8988T (cell line): ENCODE results near the gene CLBA1.
"Not testable (repeated sequence)": the region's sequence is repeated elsewhere in the genome, so short reads cannot be mapped to it uniquely, and the experiment has no call there.

Source experiments
- DNase-seq: peaks from one replicate; pipeline ENCODE4 v3.0.0; 2011

The CLBA1 gene

DNA sequence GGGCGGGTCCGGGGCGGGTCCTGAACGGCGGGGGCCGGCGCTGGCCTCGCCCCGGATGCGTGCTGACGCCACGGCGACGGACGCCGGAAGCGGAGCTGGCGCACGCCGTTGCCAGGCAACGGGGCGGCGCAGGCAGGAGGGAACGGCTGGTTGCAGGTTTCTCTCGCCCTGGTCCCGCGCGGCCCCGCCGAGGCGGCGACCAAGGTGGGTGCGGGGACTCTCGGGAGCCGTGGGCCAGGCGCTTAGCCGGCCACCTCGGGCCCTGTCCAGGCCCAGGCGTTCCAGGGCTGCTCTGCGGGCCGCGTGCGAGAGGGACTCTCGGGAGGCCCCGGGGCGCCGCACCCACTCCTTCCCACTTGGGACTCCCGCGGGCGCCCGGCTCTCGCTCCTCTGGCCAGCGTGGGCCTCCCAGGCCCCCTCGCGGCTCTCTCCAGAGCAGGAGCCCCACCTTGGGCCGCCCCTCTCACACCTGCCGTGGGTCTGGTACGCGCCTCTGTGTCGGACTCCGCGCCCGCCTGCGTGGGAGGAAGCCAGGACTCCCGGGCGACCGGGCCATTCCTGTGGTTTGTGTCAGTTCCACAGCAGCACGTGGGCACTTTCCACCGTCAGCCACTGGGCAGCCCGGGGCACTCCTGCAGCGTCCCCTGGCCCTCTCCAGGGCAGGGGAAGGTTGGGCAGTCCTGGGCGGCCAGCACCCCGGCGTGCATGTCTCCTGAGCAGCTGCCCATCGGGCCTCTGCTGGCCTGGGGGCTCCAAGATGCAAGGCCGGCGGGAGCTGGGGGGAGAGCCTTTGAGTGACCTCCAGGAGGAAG, at the start of gene CLBA1:
TSS of gene CLBA1 (plus strand) at position 114 of the 812 bp plus-strand sequence. CDS start at position 758, 644 bp downstream.
- peak; percentile 98 for DNase-seq

- DNase-seq, result no peak
Observed at GRCh38 chr14:104935955-104936354, 49.6 kb upstream of the CLBA1 start.

GRCh38 chr14:104936361-104937155, 49.0 kb upstream of the CLBA1 start:
- no peak for DNase-seq

GRCh38 chr14:104937161-104937560, 48.4 kb upstream of the CLBA1 start:
- no peak for DNase-seq

DNA sequence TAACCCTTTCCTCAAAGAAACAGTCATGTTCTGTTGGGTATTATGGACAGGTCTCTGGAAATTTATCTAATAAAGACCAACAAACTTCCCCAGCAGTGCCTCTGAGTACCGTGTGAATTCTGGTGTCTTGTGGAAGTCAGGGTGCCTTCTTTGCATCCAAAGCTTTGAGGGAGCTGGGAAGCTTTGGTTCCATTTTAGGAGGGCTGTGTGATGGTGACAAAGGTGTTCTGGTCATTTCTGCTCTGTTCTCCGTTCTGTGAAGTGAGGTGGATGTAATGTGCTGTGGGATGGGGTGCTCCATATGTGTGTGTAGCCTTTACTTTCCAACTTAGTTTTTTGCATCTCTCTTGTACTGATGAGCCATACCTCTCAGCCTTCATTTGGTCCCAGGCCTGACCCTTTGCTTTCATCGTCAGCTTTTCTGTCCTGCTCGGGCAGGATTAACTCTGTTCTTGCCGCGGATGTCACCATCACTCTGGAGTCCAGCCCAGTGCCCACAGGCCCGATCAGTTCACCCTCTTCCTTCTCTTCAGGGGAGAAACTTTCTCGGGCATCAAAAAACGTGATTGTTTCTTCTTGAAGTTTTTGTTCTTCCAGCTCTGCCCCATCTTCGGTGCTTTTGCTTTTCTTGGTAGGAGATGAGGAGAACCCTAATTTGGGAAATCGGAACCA, 47.8 kb upstream of the CLBA1 start:
- no peak for DNase-seq

DNA sequence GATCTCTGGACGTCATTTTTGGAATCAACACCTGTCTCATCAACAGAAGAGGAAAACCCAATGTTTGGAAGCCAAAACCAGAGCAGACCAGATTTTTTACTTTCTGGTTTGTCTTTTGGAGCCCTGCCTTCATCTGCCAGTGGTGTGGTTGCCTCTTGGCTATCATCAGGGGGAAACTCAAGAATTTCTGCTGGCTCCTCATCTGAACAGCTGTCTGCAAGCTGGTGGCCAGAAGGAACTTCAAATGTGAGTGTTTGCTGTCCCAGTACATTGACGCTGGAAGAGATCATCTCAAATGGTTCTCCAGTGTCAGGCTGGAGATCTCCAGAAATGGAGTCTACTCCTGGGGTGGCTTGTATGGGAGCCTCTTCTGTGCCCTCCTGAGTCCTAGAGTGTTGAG, 47.2 kb upstream of the CLBA1 start:
- no peak for DNase-seq

DNA sequence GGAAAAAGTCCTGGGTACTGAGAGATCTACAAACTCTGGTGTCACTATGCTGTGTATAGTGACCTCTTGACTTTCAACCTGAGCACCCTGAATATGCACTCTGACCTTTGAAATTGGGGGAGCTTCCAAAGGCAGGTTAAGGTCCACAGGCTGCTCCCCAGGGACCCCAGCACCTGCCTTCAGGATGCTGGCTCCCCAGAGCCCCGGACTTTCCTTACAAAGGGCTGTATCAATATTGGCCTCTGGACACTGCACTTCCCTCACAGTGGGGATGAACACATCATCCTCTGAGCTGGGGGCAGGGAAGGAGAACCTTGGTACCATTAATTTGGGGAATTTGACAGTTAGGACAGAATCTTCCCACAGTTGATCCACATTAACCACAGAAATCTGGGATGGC, 46.6 kb upstream of the CLBA1 start:
- DNase-seq, result no peak

DNA sequence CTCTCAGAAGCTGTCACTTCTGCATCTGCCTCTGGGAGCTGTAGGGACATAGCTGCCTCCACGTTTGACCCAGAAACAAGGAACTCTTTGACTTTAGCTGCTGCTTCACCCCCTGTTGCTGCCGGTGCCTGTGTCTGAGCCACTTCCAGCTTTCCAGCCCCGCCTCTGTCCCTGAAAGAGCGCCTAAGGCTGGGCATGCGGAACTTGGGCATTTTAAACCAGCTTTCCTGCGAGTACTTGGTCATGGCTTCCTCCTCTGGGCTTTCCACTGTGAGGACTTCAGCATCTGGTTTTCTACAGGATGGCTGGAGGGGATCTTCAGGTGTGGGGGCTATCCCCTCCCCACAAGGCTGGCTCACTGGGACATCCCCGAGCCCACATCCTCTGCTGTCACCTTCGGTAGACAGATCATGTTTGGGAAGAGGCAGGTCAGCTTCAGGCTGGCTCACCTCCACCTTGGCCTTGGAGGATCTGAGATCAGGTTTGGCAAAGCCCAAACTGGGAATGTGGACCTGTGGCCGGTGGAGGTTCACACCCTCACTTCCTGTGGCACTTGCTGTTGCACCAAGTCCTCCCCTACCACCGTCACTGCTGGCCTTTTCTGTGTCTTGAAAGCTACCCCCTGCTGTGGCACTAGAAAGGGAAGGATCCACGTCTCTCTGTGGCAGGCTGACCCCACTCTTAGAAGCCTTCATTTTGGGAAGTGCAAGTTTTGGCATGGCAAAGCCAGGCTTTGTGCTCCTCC, 45.8 kb upstream of the CLBA1 start:
- DNase-seq, result no peak

DNA sequence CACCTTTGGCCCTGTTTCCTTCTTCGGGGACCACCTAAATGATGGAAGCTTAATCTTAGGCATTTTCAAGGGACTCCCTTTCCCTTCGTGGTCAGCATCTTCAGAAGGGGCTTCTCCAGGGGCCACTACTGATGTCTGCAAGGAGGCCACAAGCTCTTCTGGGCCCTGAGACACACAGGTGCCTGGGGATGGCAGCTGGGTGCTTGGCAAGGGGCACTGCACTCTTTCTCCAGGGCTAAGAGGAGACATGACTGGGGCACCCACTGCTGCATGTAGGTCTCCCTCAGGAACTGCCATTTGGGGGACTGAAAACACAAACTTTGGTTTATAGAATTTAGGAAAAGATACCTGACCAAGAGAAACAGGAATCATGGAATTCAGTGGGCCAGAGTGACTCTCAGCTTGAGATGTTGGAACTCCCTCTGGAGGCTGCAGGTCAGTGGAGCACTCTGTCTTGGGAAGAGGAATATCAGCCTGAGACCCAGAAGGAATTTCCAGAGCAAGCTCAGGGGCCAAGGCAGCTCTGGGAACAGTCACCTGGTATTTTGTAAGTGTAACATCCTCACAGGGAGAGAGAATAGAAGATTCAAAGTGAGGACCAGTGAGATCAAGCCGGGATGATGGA, 45.0 kb upstream of the CLBA1 start:
- no peak for DNase-seq

- DNase-seq, result no peak
Observed at GRCh38 chr14:104941508-104942365, 43.9 kb upstream of the CLBA1 start.

DNA sequence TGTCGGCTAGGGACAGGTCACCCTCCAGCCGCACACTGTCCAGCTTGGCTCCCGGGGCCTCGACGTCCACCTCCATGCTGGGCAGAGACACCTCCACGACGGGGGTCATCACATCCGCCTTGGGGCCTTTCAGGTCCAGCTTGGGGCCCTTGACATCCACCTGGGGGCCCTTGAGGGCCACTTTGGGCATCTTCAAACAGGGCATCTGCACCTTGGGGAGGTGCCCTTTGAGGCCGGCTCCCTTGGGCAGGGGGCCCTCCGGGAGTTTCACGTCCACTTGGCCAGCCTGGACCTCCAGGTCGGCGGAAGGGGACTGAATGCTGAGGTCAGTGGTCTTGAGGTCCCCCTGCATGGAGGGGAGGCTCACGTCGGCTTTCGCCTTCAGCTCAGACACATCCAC, 43.0 kb upstream of the CLBA1 start:
- no peak for DNase-seq

DNA sequence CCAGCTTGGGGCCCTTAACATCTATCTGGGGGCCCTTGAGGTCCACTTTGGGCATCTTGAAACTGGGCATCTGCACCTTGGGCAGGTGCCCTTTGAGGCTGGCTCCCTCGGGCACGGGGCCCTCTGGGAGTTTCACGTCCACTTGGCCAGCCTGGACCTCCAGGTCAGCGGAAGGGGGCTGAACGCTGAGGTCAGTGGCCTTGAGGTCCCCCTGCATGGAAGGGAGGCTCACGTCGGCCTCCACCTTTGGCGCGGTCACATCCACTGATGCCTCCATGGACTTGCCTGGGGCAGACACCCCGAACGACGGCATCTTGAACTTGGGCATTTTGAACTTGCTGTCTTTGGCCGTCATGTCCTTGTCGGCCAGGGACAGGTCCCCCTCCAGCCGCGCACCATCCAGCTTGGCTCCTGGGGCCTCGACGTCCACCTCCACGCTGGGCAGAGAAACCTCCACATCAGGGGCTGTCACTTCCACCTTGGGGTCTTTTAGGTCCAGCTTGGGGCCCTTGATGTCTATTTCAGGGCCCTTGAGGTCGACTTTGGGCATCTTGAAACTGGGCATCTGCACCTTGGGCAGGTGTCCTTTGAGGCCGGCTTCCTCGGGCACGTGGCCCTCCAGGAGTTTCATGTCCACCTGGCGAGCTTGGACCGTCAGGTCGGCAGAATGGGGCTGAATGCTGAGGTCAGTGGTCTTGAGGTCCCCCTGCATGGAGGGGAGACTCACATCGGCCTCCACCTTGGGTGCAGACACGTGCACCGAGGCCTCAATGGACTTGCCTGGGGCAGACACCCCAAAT, 42.2 kb upstream of the CLBA1 start:
- not testable (repeated sequence) for DNase-seq

DNA sequence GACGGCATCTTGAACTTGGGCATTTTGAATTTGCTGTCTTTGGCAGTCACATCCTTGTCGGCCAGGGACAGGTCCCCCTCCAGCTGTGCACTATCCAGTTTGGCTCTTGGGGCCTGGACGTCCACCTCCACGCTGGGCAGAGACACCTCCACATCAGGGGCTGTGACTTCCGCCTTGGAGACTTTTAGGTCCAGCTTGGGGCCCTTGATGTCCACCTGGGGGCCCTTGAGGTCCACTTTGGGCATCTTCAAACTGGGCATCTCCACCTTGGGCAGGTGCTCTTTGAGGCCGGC, 41.6 kb upstream of the CLBA1 start:
- DNase-seq, result not testable (repeated sequence)

DNA sequence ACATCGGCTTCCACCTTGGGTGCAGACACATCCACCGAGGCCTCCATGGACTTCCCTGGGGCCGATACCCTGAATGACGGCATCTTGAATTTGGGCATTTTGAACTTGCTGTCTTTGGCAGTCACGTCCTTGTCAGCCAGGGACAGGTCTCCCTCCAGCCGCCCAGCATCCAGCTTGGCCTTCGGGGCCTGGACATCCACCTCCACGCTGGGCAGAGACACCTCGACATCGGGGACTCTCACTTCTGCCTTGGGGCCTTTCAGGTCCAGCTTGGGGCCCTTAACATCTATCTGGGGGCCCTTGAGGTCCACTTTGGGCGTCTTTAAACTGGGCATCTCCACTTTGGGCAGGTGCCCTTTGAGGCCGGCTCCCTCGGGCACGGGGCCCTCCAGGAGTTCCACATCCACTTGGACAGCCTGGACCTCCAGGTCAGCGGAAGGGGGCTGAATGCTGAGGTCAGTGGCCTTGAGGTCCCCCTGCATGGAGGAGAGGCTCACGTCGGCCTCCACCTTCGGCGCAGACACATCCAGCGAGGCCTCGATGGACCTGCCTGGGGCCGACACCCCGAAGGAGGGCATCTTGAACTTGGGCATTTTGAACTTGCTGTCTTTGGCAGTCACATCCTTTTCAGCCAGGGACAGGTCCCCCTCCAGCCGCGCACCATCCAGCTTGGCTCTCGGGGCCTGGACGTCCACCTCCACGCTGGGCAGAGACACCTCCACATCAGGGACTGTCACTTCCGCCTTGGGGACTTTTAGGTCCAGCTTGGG, 41.0 kb upstream of the CLBA1 start:
- DNase-seq, result peak; percentile 1

DNA sequence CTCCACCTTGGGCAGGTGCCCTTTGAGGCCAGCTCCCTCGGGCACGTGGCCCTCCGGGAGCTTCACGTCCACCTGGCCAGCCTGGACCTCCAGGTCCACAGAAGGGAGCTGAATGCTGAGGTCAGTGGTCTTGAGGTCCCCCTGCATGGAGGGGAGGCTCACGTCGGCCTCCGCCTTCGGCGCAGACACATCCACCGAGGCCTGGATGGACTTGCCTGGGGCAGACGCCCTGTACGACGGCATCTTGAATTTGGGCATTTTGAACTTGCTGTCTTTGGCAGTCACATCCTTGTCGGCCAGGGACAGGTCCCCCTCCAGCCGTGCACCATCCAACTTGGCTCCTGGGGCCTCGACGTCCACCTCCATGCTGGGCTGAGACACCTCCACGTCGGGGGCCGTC, 40.3 kb upstream of the CLBA1 start:
- not testable (repeated sequence) for DNase-seq

DNA sequence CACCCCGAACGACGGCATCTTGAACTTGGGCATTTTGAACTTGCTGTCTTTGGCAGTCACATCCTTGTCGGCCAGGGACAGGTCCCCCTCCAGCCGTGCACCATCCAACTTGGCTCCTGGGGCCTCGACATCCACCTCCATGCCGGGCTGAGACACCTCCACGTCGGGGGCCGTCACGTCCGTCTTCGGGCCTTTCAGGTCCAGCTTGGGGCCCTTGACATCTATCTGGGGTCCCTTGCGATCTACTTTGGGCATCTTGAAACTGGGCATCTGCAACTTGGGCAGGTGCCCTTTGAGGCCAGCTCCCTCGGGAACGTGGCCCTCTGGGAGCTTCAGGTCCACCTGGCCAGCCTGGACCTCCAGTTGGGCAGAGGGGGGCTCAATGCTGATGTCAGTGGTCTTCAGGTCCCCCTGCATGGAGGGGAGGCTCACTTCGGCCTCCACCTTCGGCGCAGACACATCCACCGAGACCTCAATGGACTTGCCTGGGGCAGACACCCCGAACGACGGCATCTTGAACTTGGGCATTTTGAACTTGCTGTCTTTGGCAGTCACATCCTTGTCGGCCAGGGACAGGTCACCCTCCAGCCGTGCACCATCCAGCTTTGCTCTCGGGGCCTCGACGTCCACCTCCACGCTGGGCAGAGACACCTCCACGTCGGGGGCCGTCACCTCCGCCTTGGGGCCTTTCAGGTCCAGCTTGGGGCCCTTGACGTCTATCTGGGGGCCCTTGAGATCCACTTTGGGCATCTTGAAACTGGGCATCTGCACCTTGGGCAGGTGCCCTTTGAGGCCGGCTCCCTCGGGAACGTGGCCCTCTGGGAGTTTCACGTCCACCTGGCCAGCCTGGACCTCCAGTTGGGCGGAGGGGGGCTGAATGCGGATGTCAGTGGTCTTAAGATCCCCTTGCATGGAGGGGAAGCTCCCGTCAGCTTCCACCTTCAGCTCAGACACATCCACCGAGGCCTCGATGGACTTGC, 39.3 kb upstream of the CLBA1 start:
- not testable (repeated sequence) for DNase-seq

- DNase-seq, result not testable (repeated sequence)
Observed at GRCh38 chr14:104947201-104947600, 38.4 kb upstream of the CLBA1 start.
